ENCODE measurements around the gene KRT16.

DNA sequence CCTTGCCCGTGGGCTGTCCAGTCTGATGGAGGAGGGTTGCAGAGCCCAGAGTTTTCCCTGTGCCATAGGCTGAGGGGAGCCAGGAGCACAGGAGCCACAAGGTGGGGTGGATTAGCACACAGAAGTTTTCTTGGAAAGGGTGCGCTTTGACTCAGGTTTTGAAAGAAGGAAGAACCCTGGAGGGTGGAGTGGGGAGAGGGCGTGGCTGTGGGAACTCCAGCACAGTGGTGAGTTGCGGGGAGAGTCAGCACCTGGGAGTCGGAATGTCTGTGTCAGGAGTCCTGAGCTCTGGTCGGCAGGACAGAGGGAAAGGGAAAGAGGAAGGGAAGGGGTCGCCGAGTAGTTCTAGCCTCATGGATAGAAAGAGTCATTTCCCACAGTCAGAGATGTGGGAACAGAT, 17.0 kb downstream of the KRT16 start:
- no peak for TF ChIP-seq EZH2 (IDR thresholded peaks at IDR 0.05; ENCODE audit: insufficient read depth, poor library complexity, severe bottlenecking)
- TF ChIP-seq EZH2phosphoT487 (IDR thresholded peaks at IDR 0.05; ENCODE audit: insufficient read depth, low read depth): no peak

Data from GM23248 (cell line).